IMR-90 (cell line): ENCODE data around the gene MICOS13.

ENCODE experiments used
- BHLHE40 ChIP-seq: fragments of 150-350 bp; IDR thresholded peaks from 2 replicates; pipeline ENCODE4 v1.6.1; 2016; ENCODE audit warnings: mild to moderate bottlenecking, low read depth, low read length
- CEBPB ChIP-seq: IDR thresholded peaks from 2 replicates; pipeline ENCODE4 v1.6.1; 2012; ENCODE audit warnings: low read depth, low read length, improper control_type of control experiment
- CTCF ChIP-seq: conservative IDR thresholded peaks from 2 replicates; pipeline ENCODE4 v1.5.1; 2012; ENCODE audit warnings: mild to moderate bottlenecking, low read depth, low read length, improper control_type of control experiment
- ELK1 ChIP-seq: fragments of 150-350 bp; IDR thresholded peaks from 2 replicates; pipeline ENCODE4 v1.6.1; 2016; ENCODE audit warnings: low read depth, mild to moderate bottlenecking, low read length, moderate library complexity, borderline replicate concordance
- FOS ChIP-seq: fragments of 150-350 bp; IDR thresholded peaks from 2 replicates; pipeline ENCODE4 v1.6.1; 2016; ENCODE audit warnings: low read depth, low read length
- MAFK ChIP-seq: IDR thresholded peaks from 2 replicates; pipeline ENCODE4 v1.6.1; 2012; ENCODE audit warnings: low read depth, low read length, improper control_type of control experiment
- MAZ ChIP-seq: IDR thresholded peaks from 2 replicates; pipeline ENCODE4 v1.6.1; 2012; ENCODE audit warnings: low read depth, mild to moderate bottlenecking, low read length, improper control_type of control experiment, moderate library complexity, borderline replicate concordance
- MXI1 ChIP-seq: IDR thresholded peaks from 2 replicates; pipeline ENCODE4 v1.6.1; 2012; ENCODE audit warnings: low read depth, mild to moderate bottlenecking, low read length, moderate library complexity, borderline replicate concordance
- NFE2L2 ChIP-seq: fragments of 150-350 bp; IDR thresholded peaks from 2 replicates; pipeline ENCODE4 v1.6.1; 2016; ENCODE audit warnings: low read depth, mild to moderate bottlenecking, low read length
- POLR2A ChIP-seq: IDR thresholded peaks from 2 replicates; pipeline ENCODE4 v1.6.1; 2012; ENCODE audit warnings: mild to moderate bottlenecking, low read depth, low read length
- RAD21 ChIP-seq: IDR thresholded peaks from 2 replicates; pipeline ENCODE4 v1.6.1; 2012; ENCODE audit warnings: low read length, improper control_type of control experiment
- RFX5 ChIP-seq: IDR thresholded peaks from 2 replicates; pipeline ENCODE4 v1.8.0; 2012; ENCODE audit warnings: low read depth, mild to moderate bottlenecking, low read length, moderate library complexity
- USF2 ChIP-seq: fragments of 150-350 bp; IDR thresholded peaks from 2 replicates; pipeline ENCODE4 v1.6.1; 2017; ENCODE audit warnings: mild to moderate bottlenecking, antibody characterized with exemption, low read length, low read depth

- TF ChIP-seq CTCF (no peak), RFX5 (no peak), NFE2L2 (no peak), CEBPB (no peak), MXI1 (no peak), POLR2A (no peak), ELK1 (no peak), RAD21 (no peak), MAFK (no peak), BHLHE40 (no peak), FOS (no peak), USF2 (no peak), MAZ (no peak)
Measured at GRCh38 chr19:5632657-5633056, 47.7 kb downstream of the MICOS13 start.
